ENCODE results near the gene LGALS3.

Gene LGALS3

GRCh38 chr14:55180006-55180405, 51.0 kb downstream of the LGALS3 start:
- TF ChIP-seq, protein P1, sequence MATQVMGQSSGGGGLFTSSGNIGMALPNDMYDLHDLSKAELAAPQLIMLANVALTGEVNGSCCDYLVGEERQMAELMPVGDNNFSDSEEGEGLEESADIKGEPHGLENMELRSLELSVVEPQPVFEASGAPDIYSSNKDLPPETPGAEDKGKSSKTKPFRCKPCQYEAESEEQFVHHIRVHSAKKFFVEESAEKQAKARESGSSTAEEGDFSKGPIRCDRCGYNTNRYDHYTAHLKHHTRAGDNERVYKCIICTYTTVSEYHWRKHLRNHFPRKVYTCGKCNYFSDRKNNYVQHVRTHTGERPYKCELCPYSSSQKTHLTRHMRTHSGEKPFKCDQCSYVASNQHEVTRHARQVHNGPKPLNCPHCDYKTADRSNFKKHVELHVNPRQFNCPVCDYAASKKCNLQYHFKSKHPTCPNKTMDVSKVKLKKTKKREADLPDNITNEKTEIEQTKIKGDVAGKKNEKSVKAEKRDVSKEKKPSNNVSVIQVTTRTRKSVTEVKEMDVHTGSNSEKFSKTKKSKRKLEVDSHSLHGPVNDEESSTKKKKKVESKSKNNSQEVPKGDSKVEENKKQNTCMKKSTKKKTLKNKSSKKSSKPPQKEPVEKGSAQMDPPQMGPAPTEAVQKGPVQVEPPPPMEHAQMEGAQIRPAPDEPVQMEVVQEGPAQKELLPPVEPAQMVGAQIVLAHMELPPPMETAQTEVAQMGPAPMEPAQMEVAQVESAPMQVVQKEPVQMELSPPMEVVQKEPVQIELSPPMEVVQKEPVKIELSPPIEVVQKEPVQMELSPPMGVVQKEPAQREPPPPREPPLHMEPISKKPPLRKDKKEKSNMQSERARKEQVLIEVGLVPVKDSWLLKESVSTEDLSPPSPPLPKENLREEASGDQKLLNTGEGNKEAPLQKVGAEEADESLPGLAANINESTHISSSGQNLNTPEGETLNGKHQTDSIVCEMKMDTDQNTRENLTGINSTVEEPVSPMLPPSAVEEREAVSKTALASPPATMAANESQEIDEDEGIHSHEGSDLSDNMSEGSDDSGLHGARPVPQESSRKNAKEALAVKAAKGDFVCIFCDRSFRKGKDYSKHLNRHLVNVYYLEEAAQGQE (IDR thresholded peaks at IDR 0.05; ENCODE audit: insufficient read depth in 1 of 2, low read depth in 2 of 2, low read length in 2 of 2): no peak
- no peak for TF ChIP-seq POLR2AphosphoS5 (IDR thresholded peaks at IDR 0.05; ENCODE audit: low read depth, low read length)
- no peak for TF ChIP-seq FOXP2 (optimal IDR thresholded peaks at IDR 0.05; ENCODE audit: borderline replicate concordance, extremely low read depth, extremely low read length, insufficient read depth)
- no peak for TF ChIP-seq TAF1 (IDR thresholded peaks at IDR 0.05; ENCODE audit: borderline replicate concordance, insufficient read depth, low read length)
- TF ChIP-seq SIN3A (IDR thresholded peaks at IDR 0.05; ENCODE audit: borderline replicate concordance, insufficient read depth, low read length): no peak

DNA sequence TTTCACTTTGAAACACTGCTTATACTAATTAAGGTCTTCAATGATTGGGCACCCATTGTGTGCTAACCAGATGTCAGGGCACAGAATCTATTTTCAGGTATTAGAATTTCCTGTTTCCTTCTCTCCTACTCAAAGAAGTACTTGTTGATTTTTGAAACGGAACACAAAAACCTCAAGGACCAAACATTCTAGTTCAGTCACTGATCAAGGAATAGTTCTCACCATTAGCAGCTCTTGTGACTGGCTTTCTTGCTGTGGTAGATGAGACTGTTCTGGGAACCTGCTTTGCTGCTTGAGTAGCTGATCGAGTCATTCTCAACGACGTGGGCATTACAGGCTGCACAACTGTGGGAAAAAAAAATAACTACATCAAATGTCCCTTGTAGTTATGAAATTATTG, 51.4 kb downstream of the LGALS3 start:
- no peak for TF ChIP-seq TAF1 (IDR thresholded peaks at IDR 0.05; ENCODE audit: borderline replicate concordance, insufficient read depth, low read length)

DNA sequence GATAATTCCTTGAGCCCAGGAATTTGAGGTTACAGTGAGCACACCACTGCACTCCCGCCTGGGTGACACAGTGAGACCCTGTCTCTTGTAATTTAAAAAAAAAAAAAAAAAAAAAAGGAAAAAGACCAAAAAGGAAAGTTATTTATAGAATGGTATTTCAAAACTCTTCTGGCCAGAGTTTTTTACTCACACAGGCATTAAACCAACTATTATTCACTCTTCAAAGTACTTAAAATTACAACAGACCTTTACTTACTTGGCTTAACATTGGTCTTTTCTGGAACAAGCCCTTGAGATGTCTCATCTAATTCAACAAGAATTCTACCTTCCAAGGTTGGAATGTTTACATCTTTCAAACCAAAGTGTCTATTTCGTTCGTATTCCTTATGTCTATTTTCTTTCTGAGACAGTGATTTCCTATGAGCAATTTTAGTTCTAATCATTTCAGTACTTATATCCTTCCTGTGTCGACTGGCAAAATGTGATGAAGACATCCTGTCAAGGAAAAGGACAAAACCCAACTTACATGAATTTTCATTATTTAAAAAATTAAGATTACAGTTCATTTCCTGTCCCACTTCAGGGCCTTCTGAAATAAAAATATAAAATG, 59.7 kb downstream of the LGALS3 start:
- TF ChIP-seq FOXP2 (optimal IDR thresholded peaks at IDR 0.05; ENCODE audit: borderline replicate concordance, extremely low read depth, extremely low read length, insufficient read depth): no peak
- TF ChIP-seq, protein P1 (IDR thresholded peaks at IDR 0.05; ENCODE audit: insufficient read depth in 1 of 2, low read depth in 2 of 2, low read length in 2 of 2): no peak
- TF ChIP-seq TAF1 (IDR thresholded peaks at IDR 0.05; ENCODE audit: borderline replicate concordance, insufficient read depth, low read length): no peak
- TF ChIP-seq POLR2AphosphoS5 (IDR thresholded peaks at IDR 0.05; ENCODE audit: low read depth, low read length): no peak
- TF ChIP-seq SIN3A (IDR thresholded peaks at IDR 0.05; ENCODE audit: borderline replicate concordance, insufficient read depth, low read length): no peak

DNA sequence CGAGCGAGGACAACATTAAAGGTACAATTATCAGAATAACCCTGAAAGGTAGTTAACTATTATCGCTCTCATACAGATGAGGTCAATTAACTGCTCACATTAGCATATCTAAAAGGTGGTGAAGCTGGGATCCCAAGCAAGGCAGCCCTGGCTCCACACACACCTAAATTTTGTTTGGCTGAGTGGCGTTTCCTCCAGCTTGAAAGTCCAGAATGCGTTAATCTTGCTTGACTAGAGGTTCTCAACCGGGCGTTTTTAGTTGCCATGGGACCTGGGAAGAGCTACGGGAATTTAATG, 61.8 kb downstream of the LGALS3 start:
- TF ChIP-seq TAF1 (IDR thresholded peaks at IDR 0.05; ENCODE audit: borderline replicate concordance, insufficient read depth, low read length) (no peak), SIN3A (IDR thresholded peaks at IDR 0.05; ENCODE audit: borderline replicate concordance, insufficient read depth, low read length) (no peak), FOXP2 (optimal IDR thresholded peaks at IDR 0.05; ENCODE audit: borderline replicate concordance, extremely low read depth, extremely low read length, insufficient read depth) (no peak), POLR2AphosphoS5 (IDR thresholded peaks at IDR 0.05; ENCODE audit: low read depth, low read length) (no peak)
- TF ChIP-seq, protein P1 (IDR thresholded peaks at IDR 0.05; ENCODE audit: insufficient read depth in 1 of 2, low read depth in 2 of 2, low read length in 2 of 2): no peak

- TF ChIP-seq POLR2AphosphoS5 (IDR thresholded peaks at IDR 0.05; ENCODE audit: low read depth, low read length) (peak; percentile 63; the same call in 1 of the 2 replicates), SIN3A (IDR thresholded peaks at IDR 0.05; ENCODE audit: borderline replicate concordance, insufficient read depth, low read length) (0 out of 2 replicates have a peak, but pooled peaks have one; percentile 16)
- TF ChIP-seq, protein P1 (IDR thresholded peaks at IDR 0.05; ENCODE audit: insufficient read depth in 1 of 2, low read depth in 2 of 2, low read length in 2 of 2): no peak
These were observed 62.4 kb downstream of the LGALS3 start, which contains the start of gene DLGAP5 for GRCh38 chr14:55191203-55192053. Gene DLGAP5 (minus strand): TSS chr14:55191585. CDS start chr14:55189179, 2,406 bp downstream.
